HPDE6-E6E7 (cell line): ENCODE results near the gene COCH.
"Not testable (repeated sequence)": the region's sequence is repeated elsewhere in the genome, so short reads cannot be mapped to it uniquely, and the experiment has no call there.

Experiments used
- DNase-seq: peaks from one replicate; pipeline ENCODE4 v3.0.0; 2011; ENCODE audit warnings: missing footprints; ENCODE audit errors: extremely low spot score

The COCH gene

GRCh38 chr14:30921305-30921704, 46.9 kb downstream of the COCH start:
- DNase-seq: no peak

GRCh38 chr14:30921788-30922187, 47.4 kb downstream of the COCH start:
- DNase-seq: no peak

GRCh38 chr14:30925254-30925653, 50.9 kb downstream of the COCH start:
- DNase-seq: no peak

DNA sequence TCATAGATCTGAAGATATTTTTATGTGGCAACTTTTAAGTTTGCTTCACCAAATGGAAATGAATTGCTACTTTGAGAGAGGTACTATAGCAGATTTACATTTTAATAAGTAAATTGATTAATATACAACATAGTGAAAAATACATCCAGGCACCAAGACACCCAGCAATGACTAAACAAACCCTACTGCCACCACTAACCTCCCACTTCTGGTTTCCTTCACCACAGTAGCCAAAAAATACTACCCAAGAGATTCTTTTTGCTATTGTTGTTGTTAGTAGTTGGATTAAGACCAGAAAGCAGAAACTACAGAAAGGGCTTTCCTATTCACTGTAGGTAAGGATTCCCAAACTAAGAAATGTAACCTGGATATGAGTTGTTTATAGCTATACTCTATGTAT, 54.1 kb downstream of the COCH start:
- DNase-seq: no peak

DNA sequence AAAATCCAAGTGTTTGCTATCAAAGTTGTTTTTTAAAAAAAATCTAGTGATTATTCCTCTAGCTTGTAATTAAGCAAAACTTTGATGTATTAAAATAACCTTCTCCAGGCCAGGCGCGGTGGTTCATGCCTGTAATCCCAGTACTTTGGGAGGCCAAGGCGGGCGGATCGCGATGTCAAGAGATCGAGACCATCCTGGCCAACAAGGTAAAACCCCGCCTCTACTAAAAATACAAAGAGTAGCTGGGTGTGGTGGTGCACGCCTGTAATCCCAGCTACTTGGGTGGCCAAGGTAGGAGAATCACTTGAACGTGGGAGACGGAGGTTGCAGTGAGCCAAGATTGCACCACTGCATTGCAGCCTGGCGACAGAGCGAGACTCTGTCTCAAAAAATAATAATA, 59.6 kb downstream of the COCH start:
- DNase-seq: not testable (repeated sequence)

- no peak for DNase-seq
These were observed 61.1 kb downstream of the COCH start for GRCh38 chr14:30935445-30935844.

GRCh38 chr14:30938617-30939016, 64.3 kb downstream of the COCH start:
- no peak for DNase-seq
